ENCODE measurements around the gene PILRA. TPM values are rescaled to one million over a fixed set of nuclear protein-coding genes. Genes with fewer than 3 reads are reported as not detected.

PILRA gene
- total and polyA plus RNA-seq, 10 of the 15 experiments (the other 5 are each of a cell fraction or from before 2014, with no cell fraction given), result 6.6 to 43.3 (median 11.5) TPM

DNA sequence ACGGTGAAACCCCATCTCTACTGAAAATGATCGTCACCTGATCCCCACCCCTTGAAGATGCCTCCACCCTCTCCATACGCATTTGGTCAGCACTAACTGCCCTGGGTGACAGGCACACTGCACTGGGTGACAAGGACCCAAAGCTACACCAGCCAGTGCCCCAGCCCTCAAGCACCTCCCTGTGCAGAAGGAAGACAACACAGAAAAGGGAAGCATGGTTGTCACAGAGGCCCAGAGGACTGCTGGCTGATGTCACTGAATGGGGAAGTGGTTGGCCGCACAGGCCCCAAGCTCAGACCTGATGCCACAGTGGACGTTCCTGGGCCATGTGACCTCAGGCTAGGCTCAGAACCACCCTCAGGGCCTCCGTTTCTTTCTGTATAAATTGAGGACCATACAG, 4.2 kb upstream of the PILRA start (continued):
- TF ChIP-seq, protein P1, sequence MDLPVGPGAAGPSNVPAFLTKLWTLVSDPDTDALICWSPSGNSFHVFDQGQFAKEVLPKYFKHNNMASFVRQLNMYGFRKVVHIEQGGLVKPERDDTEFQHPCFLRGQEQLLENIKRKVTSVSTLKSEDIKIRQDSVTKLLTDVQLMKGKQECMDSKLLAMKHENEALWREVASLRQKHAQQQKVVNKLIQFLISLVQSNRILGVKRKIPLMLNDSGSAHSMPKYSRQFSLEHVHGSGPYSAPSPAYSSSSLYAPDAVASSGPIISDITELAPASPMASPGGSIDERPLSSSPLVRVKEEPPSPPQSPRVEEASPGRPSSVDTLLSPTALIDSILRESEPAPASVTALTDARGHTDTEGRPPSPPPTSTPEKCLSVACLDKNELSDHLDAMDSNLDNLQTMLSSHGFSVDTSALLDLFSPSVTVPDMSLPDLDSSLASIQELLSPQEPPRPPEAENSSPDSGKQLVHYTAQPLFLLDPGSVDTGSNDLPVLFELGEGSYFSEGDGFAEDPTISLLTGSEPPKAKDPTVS (IDR thresholded peaks at IDR 0.05; ENCODE audit: low read depth, low read length), result no peak
- TF ChIP-seq RAD51 (IDR thresholded peaks at IDR 0.05) (peak; percentile 95), YY1 (IDR thresholded peaks at IDR 0.05; ENCODE audit: low read depth, low read length) (0 out of 2 replicates have a peak, but pooled peaks have one; percentile 17), POLR2AphosphoS2 (IDR thresholded peaks at IDR 0.05; ENCODE audit: low read depth, low read length) (no peak), TCF3 (IDR thresholded peaks at IDR 0.05; ENCODE audit: borderline replicate concordance, insufficient read depth, low read depth, low read length) (no peak), PAX8 (IDR thresholded peaks at IDR 0.05) (no peak), TAF1 (IDR thresholded peaks at IDR 0.05; ENCODE audit: borderline replicate concordance, low read depth, low read length) (no peak), POU2F2 (IDR thresholded peaks at IDR 0.05; ENCODE audit: borderline replicate concordance, low read depth, low read length) (peak; percentile 72; the same call in 2 of the 3 replicates), BACH1 (IDR thresholded peaks at IDR 0.05; ENCODE audit: borderline replicate concordance) (peak; percentile 73; the same call in 1 of the 2 replicates), RCOR1 (conservative IDR thresholded peaks at IDR 0.05; ENCODE audit: low read depth, low read length) (no peak), JUND (IDR thresholded peaks at IDR 0.05; ENCODE audit: low read depth, low read length) (no peak), STAT3 (IDR thresholded peaks at IDR 0.05; ENCODE audit: low read depth, low read length) (no peak), SUZ12 (IDR thresholded peaks at IDR 0.05; ENCODE audit: unreplicated experiment) (no peak), ATF7 (IDR thresholded peaks at IDR 0.05; ENCODE audit: low read depth) (peak; percentile 96), RELA (IDR thresholded peaks at IDR 0.05; ENCODE audit: borderline replicate concordance, partially characterized antibody) (peak; percentile 55), NFYA (IDR thresholded peaks at IDR 0.05; ENCODE audit: borderline replicate concordance, low read depth, low read length) (no peak), BCL11A (IDR thresholded peaks at IDR 0.05; ENCODE audit: low read depth, low read length) (peak; percentile 76), EP300 (IDR thresholded peaks at IDR 0.05; ENCODE audit: borderline replicate concordance in 1 of 2, control insufficient read depth in 1 of 2, low read depth in 2 of 2, low read length in 2 of 2) (peak; percentile 81 to 87), NR2C1 (IDR thresholded peaks at IDR 0.05) (no peak)
- TF ChIP-seq, protein P2, sequence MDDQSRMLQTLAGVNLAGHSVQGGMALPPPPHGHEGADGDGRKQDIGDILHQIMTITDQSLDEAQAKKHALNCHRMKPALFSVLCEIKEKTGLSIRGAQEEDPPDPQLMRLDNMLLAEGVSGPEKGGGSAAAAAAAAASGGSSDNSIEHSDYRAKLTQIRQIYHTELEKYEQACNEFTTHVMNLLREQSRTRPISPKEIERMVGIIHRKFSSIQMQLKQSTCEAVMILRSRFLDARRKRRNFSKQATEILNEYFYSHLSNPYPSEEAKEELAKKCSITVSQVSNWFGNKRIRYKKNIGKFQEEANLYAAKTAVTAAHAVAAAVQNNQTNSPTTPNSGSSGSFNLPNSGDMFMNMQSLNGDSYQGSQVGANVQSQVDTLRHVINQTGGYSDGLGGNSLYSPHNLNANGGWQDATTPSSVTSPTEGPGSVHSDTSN (IDR thresholded peaks at IDR 0.05; ENCODE audit: insufficient replicate concordance, low read depth, low read length), result no peak
- TF ChIP-seq, protein P3, sequence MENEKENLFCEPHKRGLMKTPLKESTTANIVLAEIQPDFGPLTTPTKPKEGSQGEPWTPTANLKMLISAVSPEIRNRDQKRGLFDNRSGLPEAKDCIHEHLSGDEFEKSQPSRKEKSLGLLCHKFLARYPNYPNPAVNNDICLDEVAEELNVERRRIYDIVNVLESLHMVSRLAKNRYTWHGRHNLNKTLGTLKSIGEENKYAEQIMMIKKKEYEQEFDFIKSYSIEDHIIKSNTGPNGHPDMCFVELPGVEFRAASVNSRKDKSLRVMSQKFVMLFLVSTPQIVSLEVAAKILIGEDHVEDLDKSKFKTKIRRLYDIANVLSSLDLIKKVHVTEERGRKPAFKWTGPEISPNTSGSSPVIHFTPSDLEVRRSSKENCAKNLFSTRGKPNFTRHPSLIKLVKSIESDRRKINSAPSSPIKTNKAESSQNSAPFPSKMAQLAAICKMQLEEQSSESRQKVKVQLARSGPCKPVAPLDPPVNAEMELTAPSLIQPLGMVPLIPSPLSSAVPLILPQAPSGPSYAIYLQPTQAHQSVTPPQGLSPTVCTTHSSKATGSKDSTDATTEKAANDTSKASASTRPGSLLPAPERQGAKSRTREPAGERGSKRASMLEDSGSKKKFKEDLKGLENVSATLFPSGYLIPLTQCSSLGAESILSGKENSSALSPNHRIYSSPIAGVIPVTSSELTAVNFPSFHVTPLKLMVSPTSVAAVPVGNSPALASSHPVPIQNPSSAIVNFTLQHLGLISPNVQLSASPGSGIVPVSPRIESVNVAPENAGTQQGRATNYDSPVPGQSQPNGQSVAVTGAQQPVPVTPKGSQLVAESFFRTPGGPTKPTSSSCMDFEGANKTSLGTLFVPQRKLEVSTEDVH (IDR thresholded peaks at IDR 0.05; ENCODE audit: low read depth, partially characterized antibody), result no peak
- TF ChIP-seq, protein P4, sequence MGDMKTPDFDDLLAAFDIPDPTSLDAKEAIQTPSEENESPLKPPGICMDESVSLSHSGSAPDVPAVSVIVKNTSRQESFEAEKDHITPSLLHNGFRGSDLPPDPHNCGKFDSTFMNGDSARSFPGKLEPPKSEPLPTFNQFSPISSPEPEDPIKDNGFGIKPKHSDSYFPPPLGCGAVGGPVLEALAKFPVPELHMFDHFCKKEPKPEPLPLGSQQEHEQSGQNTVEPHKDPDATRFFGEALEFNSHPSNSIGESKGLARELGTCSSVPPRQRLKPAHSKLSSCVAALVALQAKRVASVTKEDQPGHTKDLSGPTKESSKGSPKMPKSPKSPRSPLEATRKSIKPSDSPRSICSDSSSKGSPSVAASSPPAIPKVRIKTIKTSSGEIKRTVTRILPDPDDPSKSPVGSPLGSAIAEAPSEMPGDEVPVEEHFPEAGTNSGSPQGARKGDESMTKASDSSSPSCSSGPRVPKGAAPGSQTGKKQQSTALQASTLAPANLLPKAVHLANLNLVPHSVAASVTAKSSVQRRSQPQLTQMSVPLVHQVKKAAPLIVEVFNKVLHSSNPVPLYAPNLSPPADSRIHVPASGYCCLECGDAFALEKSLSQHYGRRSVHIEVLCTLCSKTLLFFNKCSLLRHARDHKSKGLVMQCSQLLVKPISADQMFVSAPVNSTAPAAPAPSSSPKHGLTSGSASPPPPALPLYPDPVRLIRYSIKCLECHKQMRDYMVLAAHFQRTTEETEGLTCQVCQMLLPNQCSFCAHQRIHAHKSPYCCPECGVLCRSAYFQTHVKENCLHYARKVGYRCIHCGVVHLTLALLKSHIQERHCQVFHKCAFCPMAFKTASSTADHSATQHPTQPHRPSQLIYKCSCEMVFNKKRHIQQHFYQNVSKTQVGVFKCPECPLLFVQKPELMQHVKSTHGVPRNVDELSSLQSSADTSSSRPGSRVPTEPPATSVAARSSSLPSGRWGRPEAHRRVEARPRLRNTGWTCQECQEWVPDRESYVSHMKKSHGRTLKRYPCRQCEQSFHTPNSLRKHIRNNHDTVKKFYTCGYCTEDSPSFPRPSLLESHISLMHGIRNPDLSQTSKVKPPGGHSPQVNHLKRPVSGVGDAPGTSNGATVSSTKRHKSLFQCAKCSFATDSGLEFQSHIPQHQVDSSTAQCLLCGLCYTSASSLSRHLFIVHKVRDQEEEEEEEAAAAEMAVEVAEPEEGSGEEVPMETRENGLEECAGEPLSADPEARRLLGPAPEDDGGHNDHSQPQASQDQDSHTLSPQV (IDR thresholded peaks at IDR 0.05), result peak; percentile 91
